ENCODE results near the gene CIB1. TPM values are rescaled to one million over a fixed set of nuclear protein-coding genes. Genes with fewer than 3 reads are reported as not detected.

The CIB1 gene
- total and polyA plus RNA-seq, 2 donors from 2014 or later: 158 to 321 TPM

GRCh38 chr15:90201130-90201943, 32.4 kb downstream of the CIB1 start, which contains the start of gene SEMA4B:
Gene SEMA4B (plus strand): TSS chr15:90201330. CDS start chr15:90201579, 249 bp downstream.
- peaks cover 0 to 4% (median under 1%) of the 10 kb centered on the region in 3 donors for H3K36me3 ChIP-seq (ENCODE audit: control insufficient read depth in 2 of 3, insufficient read depth in 3 of 3, low read length in 3 of 3)
- peak within 1 kb of the TSS; percentile 80 for H3K27ac ChIP-seq (ENCODE audit: low read depth in 2 of 2, low read length in 2 of 2)
- no peak for FAIRE-seq
- peak; percentile 84 to 92 (median 90) for DNase-seq
- H3K9ac ChIP-seq (ENCODE audit: low read length in 3 of 3): peak within 1 kb of the TSS; percentile 32 to 77 (median 52)
- intact Hi-C loops (cut with DNase I): no loop called here
- no peaks in the 10 kb centered on the region for H3K27me3 ChIP-seq (ENCODE audit: control insufficient read depth, insufficient read depth, low read length)
- peak within 1 kb of the TSS; percentile 50 to 75 (median 62) for H3K4me3 ChIP-seq (ENCODE audit: low read length in 3 of 3)
- peaks cover 0 to 15% (median 11%) of the 10 kb centered on the region in 3 donors for H3K4me1 ChIP-seq (ENCODE audit: control insufficient read depth in 2 of 3, insufficient read depth in 2 of 3, low read depth in 1 of 3, low read length in 3 of 3)
- H3K9me3 ChIP-seq (ENCODE audit: control insufficient read depth in 2 of 3, insufficient read depth in 1 of 3, low read length in 3 of 3): no peaks in the 10 kb centered on the region
- TF ChIP-seq CTCF (IDR thresholded peaks at IDR 0.05; ENCODE audit: borderline replicate concordance, extremely low read depth, insufficient read depth): no peak

- H3K27ac ChIP-seq (ENCODE audit: low read depth in 2 of 2, low read length in 2 of 2): peak overlapping the region; percentile 80
- intact Hi-C loops (cut with DNase I): no loop called here
- peak in 2 of 5 donors; percentile 74 to 77 for DNase-seq
- no peaks in the 10 kb centered on the region for H3K9me3 ChIP-seq (ENCODE audit: control insufficient read depth in 2 of 3, insufficient read depth in 1 of 3, low read length in 3 of 3)
- no peak for FAIRE-seq
- H3K4me1 ChIP-seq (ENCODE audit: control insufficient read depth in 2 of 3, insufficient read depth in 2 of 3, low read depth in 1 of 3, low read length in 3 of 3): peaks cover 0 to 15% (median 11%) of the 10 kb centered on the region in 3 donors
- H3K9ac ChIP-seq (ENCODE audit: low read length in 3 of 3): peak overlapping the region in 2 of 3 donors; percentile 35 to 77
- no peak for TF ChIP-seq CTCF (IDR thresholded peaks at IDR 0.05; ENCODE audit: borderline replicate concordance, extremely low read depth, insufficient read depth)
- H3K36me3 ChIP-seq (ENCODE audit: control insufficient read depth in 2 of 3, insufficient read depth in 3 of 3, low read length in 3 of 3): peaks cover 0 to 4% (median 0%) of the 10 kb centered on the region in 3 donors
- H3K27me3 ChIP-seq (ENCODE audit: control insufficient read depth, insufficient read depth, low read length): no peaks in the 10 kb centered on the region
- peak overlapping the region; percentile 49 to 75 (median 62) for H3K4me3 ChIP-seq (ENCODE audit: low read length in 3 of 3)
These were observed 33.1 kb downstream of the CIB1 start for GRCh38 chr15:90200534-90201129.

GRCh38 chr15:90194655-90195054, 39.1 kb downstream of the CIB1 start:
- no peak for TF ChIP-seq CTCF (IDR thresholded peaks at IDR 0.05; ENCODE audit: borderline replicate concordance, extremely low read depth, insufficient read depth)
- Histone ChIP-seq H3K9ac (ENCODE audit: low read length in 3 of 3) (no peak overlapping the region), H3K36me3 (ENCODE audit: control insufficient read depth in 2 of 3, insufficient read depth in 3 of 3, low read length in 3 of 3) (no peaks in the 10 kb centered on the region), H3K9me3 (ENCODE audit: control insufficient read depth in 2 of 3, insufficient read depth in 1 of 3, low read length in 3 of 3) (no peaks in the 10 kb centered on the region), H3K27ac (ENCODE audit: low read depth in 2 of 2, low read length in 2 of 2) (no peak overlapping the region), H3K4me3 (ENCODE audit: low read length in 3 of 3) (no peak overlapping the region), H3K4me1 (ENCODE audit: control insufficient read depth in 2 of 3, insufficient read depth in 2 of 3, low read depth in 1 of 3, low read length in 3 of 3) (peaks cover 0 to 34% (median 26%) of the 10 kb centered on the region in 3 donors), H3K27me3 (ENCODE audit: control insufficient read depth, insufficient read depth, low read length) (no peaks in the 10 kb centered on the region)
- no peak for DNase-seq
- intact Hi-C loops (cut with DNase I): no loop called here
- FAIRE-seq: no peak
